NCI-H2107 treated with DMSO at 0.1 percent for 48 hours (cell line): ENCODE measurements around the gene CHD5.

Experiments used
- DNase-seq: peaks from one replicate; lab custom pipeline; 2025; ENCODE audit not compliant: unreplicated experiment; lab: John Stamatoyannopoulos, UW

CHD5 gene

GRCh38 chr1:6134206-6134605 lies 45.9 kb downstream of the CHD5 start:
- no peak for DNase-seq

DNA sequence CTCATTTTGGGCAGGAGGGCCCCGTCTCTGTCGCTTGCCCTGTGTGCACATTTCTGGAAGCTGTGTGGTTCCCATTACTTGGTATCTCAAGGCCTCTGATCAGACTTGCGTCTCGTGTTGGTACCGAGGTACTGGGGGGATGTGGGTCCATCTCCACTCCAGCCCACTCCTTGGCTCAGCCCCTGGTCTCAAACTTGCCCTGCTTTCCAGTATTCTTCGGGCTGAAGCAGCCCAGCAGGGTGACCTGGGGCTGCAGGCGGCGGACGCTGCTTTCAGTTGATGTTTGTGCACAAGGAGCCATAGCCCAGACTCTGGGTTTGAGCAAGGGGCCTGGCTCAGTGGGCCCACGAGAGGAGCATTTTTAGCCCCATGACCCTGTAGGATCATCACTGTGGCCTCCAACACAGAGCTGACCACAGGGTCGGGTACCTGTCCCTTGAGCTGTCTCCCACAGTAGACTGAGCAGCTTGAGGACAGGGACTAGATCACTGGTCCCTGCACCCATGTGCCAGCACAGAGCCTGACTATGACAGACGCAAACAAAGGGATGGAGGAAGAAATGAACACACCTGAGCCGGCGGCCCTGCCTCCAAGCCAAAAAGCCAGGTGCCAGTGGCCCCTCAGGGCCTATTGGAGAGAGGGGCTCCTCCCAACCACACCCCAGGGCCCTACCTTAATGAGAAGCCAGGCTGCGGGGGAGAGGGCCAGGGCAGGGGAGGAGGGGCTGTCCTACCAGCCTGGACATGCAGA lies 46.8 kb downstream of the CHD5 start:
- DNase-seq = no peak

- no peak for DNase-seq
Measured at GRCh38 chr1:6131561-6131960, 48.6 kb downstream of the CHD5 start.

DNA sequence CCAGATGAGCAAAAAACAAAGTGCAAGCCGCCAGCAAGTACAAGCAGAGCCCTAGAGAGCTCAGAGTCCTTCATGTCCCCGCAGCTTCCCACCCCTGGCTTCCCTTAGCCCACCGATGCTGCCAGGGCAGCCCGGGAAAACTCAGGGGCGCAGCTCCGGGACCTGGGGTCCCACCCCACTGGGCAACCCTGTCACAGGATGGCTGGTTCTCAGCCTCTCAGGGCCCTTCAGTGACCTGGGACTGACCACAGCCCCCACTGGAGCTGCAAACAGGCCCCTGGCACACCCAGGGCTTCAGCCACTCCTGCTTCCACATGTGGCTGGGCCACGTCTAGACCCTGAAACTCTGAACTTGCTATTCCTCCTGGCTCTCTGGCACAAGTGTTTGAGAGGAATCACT lies 49.5 kb downstream of the CHD5 start:
- DNase-seq = no peak

DNA sequence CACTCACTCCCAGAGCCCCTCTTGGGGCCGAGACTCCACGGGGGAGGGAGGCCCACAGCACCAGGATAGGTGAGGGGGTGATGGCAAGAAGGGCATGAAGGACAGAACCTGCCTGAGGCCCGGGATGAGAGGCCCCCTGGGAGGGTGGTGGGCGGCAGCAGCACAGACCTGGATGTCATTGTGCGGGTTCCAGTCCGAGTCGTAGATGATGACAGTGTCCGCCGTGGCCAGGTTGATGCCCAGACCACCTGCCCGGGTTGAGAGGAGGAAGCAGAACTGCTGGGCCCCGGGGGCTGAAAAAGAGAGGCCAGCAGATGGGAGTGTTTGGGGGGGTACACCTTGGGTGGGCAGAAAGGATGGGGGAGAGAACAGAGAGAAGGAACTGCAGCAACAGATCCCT lies 50.1 kb downstream of the CHD5 start:
- DNase-seq = no peak

DNA sequence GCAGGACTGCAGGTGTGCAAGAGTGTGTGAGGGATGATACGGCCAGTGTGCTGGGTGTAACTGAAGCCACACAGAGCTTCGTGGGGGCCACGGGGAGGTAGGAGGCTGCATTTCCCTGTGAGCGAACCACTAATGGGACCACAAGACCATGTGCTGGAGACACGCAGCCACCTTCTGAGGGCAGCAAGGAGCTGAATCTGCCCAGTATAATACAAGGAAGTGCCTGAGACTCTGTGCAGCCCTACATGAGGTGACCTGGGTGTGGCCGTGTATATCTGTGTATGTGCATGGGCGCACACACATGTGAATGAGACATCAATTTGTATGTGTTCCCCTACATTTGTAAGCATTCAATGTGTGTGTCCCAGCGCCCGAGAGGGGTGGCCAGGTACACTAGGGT lies 50.8 kb downstream of the CHD5 start:
- DNase-seq = no peak

- DNase-seq = no peak
Measured at GRCh38 chr1:6128276-6129081, 51.6 kb downstream of the CHD5 start.

DNA sequence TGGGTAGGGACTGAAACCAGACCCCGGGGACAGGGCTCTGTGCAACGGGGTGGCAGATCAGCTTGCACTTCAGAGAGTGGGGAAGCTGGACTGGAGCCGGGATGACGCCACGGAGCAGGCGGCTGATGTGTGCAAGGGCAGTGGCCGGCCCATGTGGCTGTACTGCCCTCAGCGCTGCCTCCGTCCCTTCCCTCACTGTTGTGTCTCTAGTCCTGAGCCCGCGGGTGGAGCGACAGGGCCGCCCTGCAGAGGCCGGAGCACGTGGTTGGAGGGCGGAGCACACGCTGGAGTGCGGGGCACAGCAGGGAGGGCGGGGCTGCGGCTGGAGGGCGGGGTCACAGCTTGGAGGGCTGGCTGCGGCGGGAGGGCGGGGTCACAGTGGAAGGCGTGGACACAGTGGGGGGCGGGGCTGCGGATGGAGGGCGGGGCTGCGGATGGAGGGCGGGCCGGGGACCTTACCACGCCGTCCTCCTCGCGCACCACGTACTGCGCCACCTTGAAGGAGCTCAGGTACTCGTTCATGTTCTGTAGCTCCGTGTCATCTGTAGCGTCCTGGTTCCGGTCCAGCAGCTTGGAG lies 52.4 kb downstream of the CHD5 start:
- DNase-seq = no peak

DNA sequence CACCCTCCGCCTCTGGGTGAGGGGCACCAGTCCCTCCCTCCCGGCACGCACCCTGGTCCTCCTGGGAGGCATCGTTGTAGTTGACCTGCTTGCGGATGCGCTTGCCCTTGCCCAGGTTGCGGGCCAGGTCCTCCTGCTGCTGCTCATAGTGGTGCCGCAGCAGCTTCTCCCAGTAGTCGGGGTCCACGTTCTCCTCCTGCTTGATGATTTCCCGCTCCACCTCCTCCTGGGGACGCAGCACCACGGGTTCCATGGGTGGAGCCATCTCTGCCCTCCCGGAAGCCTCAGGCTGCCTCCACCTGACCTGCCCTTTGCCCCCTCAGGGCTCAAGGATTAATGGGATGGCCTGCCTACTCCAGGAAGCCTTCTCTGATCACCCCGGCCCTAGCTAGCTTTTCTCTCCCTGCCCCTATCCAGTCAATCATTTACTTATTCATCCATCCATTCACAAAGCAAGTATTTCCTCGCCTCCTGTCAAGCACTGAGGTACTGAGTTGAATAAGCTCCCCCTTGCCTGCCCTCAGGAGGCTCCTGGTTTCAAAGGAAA lies 53.5 kb downstream of the CHD5 start:
- DNase-seq = no peak

GRCh38 chr1:6126028-6126427 lies 54.1 kb downstream of the CHD5 start:
- no peak for DNase-seq

- DNase-seq = no peak
Measured at GRCh38 chr1:6125366-6125765, 54.8 kb downstream of the CHD5 start.

DNA sequence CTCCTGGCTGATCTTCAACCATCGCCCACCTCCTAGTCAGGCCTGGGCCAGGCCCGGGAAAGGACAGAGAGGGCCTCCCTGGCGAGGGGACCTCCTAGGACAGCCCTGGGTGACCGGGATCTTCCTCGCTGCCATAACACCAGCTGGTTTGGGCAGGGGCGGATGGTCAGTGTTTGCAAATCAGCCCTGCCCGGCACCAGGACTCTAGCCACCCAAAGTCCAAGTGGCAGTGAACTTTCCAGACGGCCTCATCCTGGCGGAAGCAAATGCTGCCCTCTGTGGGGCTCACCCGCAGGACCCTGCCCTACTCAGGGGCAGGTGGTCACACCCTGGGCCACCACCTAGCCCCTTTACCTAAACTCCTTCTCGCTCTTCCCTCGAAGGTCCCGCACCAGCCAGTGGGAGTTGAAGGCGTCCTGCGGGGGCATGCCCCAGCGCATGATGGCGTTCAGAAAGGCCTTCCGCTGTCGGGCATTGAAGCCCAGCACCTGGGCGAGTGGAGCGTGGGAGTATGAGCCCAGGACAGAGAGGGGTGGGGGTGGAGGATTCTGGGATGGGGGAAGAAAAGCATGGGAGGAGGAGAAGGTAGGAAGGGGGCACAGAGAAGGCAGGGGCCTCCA lies 55.3 kb downstream of the CHD5 start:
- no peak for DNase-seq

DNA sequence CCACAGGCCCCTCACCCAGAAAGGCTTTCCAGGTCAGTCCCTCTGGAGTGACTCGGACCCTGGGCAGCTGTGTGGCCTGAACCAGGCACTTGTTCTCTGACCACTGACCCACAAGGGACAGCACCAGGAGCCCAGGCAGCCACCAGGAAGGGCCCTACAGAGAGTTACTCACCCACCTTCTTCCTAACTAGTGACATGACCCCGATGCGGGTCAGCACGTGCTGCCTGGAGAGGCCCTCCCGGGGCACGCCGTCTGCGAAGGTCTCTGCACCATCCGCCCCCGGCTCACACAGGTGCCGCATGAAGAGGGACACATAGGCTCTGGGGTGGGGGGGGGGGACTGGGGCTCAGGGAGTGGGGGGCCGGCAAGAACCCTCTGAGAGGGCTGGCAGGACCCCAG lies 55.8 kb downstream of the CHD5 start:
- DNase-seq = no peak

DNA sequence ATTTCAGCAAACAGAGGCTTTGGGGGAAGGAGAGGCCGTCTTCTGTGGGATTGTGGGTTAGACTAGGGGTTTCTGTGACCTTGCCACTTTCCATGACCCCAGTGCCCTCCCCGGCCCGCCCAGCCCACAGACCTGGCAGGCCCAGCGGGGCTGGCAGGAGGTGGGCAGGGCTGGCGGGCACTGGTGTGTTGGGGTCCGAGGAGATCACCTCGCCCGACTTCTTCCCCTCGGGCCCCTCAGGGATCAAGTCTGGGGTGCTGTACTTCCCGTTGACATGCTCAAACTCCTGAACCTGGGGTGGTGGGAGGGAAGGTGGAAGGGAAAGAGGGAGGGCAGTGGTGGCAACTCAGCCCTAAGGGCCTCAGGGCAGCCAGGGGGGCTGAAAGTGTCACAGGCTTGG lies 56.3 kb downstream of the CHD5 start:
- no peak for DNase-seq

DNA sequence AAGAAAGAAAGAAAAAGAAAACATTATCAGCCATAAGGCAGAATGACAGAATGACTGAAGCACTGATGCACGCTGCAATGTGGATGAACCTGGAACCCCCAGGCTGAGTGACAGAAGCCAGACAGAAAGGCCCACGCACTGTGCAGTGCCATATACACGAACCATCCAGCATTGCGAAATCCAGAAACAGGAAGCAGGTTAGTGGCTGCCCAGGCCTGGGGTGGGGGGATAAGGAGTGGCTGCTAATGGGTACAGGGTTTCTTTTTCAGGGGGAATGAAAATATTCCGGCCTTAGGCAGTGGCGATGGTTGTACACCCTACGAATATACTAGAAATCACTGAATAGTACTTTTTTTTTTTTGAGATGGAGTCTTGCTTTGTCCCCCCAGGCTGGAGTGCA lies 57.0 kb downstream of the CHD5 start:
- no peak for DNase-seq

GRCh38 chr1:6121651-6122370 lies 58.3 kb downstream of the CHD5 start:
- DNase-seq = no peak

- DNase-seq = no peak
Measured at GRCh38 chr1:6121021-6121421, 59.1 kb downstream of the CHD5 start.

DNA sequence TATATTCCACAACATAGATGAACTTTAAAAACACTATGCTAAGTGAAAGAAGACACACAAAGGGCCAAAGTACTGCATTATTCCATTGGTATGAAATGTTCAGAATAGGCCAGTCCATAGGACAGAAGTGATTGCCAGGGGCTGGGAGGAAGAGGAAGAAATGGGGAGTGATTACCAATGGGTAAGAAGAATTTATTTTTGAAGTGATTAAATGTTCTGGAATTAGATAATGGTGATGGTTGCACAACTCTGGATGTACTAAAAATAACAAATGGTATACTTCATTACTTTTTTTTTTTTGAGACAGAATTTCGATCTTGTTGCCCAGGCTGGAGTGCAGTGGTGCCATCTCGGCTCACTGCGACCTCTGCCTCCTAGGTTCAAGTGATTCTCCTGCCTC lies 61.7 kb downstream of the CHD5 start:
- no peak for DNase-seq

DNA sequence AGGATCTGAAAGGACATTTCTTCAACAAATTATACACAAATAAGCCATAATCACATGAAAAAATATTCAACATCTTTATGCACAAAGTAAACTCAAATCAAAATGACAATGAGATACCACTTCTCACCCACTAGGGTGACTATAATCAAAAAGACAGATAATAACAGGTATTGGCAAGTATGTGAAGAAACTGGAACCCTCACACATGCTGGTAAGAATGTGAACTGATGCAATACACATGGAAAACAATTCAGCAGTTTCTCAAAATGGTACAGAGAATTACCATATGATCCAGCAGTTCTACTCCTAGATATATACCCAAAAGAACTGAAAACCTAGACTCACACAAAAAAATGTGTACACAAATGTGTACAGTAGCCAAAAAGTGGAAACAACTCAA lies 62.5 kb downstream of the CHD5 start:
- DNase-seq = no peak

DNA sequence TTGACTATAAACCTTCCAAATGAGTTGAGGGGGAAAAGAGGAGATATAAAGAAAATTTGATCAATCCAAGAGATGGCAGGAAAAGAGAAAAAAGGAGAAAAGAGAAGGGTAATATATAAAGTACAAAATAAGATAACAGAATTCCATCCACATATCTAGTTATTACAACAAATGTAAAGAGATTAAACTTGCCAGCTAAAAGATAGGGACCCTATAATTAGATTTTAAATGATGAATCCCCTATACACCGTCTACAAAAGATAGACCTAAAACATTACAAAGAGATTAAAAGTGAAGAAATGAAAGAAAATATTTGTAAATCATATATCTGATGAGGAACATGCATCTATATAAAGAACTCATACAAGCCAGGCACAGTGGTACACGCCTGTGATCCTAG lies 63.1 kb downstream of the CHD5 start:
- no peak for DNase-seq

DNA sequence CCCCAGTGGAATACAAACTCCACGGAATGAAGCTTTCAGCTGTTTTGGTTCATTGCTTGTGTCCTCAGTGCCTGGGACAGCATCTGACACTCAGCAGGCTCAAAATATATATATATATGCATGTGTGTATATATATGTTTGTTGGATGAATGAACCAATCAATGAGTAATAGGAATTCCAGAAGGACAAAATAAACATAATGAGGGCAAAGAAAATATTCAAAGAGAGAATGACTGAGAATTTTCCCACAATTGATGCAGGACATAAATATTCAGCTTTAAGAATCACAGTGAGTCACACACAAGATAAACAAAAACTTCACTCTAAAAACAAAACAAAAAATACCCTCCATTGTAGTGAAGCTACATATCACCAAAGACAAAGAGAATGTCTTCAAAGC lies 64.0 kb downstream of the CHD5 start:
- no peak for DNase-seq
